Endothelial cell of umbilical vein (primary cell): Measurements from ENCODE around the gene XAGE5.

Experiments used
- CTCF ChIP-seq, 2 donors: IDR thresholded peaks; 1 replicate in 1 of 2; 2 replicates in 1 of 2; pipeline ENCODE4 v1.5.1; 2011; ENCODE audit warnings: low read length in 2 of 2, mild to moderate bottlenecking in 2 of 2, moderate library complexity in 2 of 2, control low read depth in 1 of 2, inconsistent platforms in 1 of 2, low read depth in 1 of 2; ENCODE audit not compliant: insufficient read depth in 1 of 2; ENCODE audit errors: extremely low read depth in 1 of 2
- FOS ChIP-seq: IDR thresholded peaks from 2 replicates; pipeline ENCODE4 v1.6.1; 2011; ENCODE audit warnings: mild to moderate bottlenecking, low read length, moderate library complexity, borderline replicate concordance; ENCODE audit not compliant: insufficient read depth
- MYC ChIP-seq: IDR thresholded peaks from one replicate; pipeline ENCODE4 v1.6.1; 2011; ENCODE audit warnings: mild to moderate bottlenecking, low read depth, low read length
- POLR2A ChIP-seq: IDR thresholded peaks from 2 replicates; pipeline ENCODE4 v1.6.1; 2012; ENCODE audit warnings: low read depth, mild to moderate bottlenecking, control low read depth, low read length
- POLR2AphosphoS5 ChIP-seq: IDR thresholded peaks from 2 replicates; pipeline ENCODE4 v1.6.1; 2012; ENCODE audit warnings: low read depth, mild to moderate bottlenecking, control low read depth, low read length, moderate library complexity; ENCODE audit not compliant: insufficient read depth

DNA sequence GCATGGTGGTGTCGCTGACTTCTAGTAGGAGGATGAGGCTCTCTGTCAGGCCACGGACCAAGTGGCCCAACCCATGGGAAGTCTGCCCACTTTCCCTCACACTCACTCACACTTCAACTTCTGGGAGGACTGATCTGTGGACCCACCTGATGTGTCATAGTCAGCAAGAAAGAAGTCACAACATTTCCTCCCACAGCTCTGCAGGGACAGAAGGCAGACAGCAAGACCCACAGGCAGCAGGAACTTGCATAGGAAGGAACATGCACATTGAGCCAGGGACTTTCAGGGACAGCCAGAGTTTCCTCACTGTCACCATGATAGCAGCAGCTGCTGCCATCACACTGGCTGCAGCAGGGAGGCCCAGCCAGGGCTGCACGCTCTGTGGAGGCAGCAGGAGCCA lies 19.5 kb downstream of the XAGE5 start:
- TF ChIP-seq CTCF (IDR thresholded peaks at IDR 0.05; ENCODE audit: extremely low read depth in 1 of 2, insufficient read depth in 1 of 2, low read depth in 1 of 2, low read length in 2 of 2) (no peak), MYC (no peak), POLR2A (no peak), POLR2AphosphoS5 (no peak), FOS (no peak)
